Ovary (tissue), 3 donors: ENCODE measurements around the gene DLL1.

Experiments
- POLR2A ChIP-seq: fragments of 450-650 bp; IDR thresholded peaks from one replicate; pipeline ENCODE4 v1.6.1; 2017; ENCODE audit warnings: antibody characterized with exemption, mild to moderate bottlenecking, moderate library complexity
- TF ChIP-seq, protein P1 (sequence below), 3 donors: fragments of 450-650 bp in 2 of 3; fragments of 200-600 bp in 1 of 3; IDR thresholded peaks; one replicate each; pipeline versions ENCODE4 v1.5.1 to v1.8.0; 2016 to 2022; ENCODE audit warnings: antibody characterized with exemption in 3 of 3, mild to moderate bottlenecking in 1 of 3
- donor health status: DM: no; HTN: no; CAD: no.

DNA sequence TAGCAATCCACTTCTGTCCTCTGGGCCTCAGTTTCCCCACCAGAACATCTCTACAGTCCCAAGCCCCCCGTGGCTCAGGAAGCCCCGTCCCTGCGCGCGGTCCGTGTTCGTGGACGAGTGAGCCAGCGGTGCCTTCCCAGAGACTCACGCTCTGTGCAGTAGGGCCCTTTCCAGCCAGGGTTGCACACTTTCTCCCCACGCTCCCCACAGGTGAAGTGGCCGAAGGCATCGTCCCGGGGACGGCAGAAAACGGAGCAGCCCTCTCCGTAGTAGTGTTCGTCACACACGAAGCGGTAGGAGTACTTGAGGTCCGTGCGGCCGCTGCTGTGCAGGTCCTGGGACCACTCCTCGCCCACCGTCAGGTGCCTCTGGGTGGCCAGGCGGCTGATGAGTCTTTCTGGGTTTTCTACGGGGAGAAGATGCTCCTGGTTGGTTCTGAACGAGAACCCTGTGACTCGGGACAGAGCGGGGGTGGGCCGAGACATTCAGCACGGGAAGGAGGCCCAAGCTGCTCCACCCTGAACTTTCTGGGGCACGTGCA is 2.7 kb downstream of the DLL1 start:
- TF ChIP-seq, protein P1, sequence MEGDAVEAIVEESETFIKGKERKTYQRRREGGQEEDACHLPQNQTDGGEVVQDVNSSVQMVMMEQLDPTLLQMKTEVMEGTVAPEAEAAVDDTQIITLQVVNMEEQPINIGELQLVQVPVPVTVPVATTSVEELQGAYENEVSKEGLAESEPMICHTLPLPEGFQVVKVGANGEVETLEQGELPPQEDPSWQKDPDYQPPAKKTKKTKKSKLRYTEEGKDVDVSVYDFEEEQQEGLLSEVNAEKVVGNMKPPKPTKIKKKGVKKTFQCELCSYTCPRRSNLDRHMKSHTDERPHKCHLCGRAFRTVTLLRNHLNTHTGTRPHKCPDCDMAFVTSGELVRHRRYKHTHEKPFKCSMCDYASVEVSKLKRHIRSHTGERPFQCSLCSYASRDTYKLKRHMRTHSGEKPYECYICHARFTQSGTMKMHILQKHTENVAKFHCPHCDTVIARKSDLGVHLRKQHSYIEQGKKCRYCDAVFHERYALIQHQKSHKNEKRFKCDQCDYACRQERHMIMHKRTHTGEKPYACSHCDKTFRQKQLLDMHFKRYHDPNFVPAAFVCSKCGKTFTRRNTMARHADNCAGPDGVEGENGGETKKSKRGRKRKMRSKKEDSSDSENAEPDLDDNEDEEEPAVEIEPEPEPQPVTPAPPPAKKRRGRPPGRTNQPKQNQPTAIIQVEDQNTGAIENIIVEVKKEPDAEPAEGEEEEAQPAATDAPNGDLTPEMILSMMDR (IDR thresholded peaks at IDR 0.05), result no peak
- TF ChIP-seq POLR2A, result no peak
